Femur (tissue), 1 donor: ENCODE measurements around the gene ITPR1.

Experiments used
- DNase-seq: peaks from one replicate; pipeline ENCODE4 v3.0.0-alpha.2; 2017

Gene ITPR1

DNA sequence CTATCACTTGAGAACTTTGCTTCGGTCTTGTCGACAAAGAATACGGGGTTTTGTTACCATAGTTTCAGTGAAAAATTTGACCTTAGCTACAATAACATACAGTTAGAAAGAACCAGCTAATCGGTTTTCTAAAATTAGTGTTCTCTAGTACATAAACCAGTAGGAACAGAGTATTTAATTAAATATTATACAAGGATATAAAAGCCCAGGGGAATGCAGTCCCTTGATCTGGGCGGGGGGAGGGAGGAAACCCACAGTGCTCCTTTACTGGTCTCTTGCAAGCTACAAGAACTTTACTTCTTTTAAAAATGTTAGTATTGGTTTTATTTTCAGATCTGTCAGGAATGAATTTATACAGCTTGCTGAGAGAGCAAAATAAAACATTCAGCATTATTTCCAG is 41.8 kb downstream of the ITPR1 start:
- DNase-seq = no peak

GRCh38 chr3:4536260-4536659 is 43.1 kb downstream of the ITPR1 start:
- DNase-seq = no peak

GRCh38 chr3:4540267-4540666 is 47.1 kb downstream of the ITPR1 start:
- no peak for DNase-seq

DNA sequence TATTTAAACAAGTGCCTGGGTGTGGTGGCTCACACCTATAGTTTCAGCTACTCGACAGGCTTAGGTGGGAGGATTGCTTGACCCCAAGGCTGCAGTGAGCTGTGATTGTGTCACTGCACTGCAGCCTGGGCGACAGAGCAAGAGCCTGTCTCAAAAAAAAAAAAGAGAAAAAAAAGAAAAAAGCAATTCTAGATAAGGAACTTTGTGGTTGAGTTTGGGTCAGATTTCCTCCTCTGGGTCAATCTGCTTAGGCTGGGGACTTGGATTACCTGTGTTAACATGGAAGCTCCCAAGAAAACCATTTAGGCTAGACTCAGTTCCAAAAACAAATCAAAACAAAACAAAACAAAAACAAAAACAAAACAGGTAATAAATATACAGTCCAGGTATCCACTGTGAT is 50.0 kb downstream of the ITPR1 start:
- no peak for DNase-seq

DNA sequence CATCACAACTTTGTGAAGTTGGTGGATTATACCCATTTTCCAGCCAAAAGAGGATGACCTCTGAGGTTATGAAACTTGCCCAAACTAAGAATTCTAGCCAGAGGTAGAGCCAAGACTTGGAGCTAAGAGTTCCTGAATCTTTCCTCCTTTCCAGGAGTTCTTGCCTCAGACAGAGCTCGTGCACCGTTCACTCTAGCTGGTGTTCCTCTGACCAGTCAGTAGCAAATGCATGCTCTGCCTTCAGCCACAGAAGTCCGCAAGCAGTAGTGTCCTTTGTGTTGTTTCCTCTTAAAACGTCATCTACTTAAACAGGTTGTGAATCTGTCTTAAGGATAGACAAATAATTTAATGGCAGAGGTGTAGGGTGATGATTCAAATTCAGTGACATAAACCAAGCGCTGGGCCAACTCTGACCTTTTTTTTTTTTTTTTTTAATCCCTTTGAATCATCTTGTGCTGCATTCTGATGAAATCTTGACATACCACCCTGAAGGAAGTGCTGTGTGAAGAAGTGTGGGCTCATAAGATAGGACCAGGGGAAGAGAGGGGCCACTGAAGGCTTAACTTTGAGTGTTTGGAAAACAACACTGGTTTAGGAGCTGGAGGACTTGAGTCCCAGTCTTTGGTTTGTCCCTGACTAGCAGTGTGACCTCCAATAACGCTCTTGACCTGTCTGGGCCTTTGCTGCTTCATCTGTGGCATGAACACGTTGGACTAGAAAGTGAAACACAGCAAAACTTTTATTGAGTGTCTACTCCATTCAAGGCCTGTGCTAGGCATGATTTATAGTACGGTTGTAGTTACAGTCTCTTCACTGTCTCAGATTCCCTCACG is 53.4 kb downstream of the ITPR1 start:
- no peak for DNase-seq

DNA sequence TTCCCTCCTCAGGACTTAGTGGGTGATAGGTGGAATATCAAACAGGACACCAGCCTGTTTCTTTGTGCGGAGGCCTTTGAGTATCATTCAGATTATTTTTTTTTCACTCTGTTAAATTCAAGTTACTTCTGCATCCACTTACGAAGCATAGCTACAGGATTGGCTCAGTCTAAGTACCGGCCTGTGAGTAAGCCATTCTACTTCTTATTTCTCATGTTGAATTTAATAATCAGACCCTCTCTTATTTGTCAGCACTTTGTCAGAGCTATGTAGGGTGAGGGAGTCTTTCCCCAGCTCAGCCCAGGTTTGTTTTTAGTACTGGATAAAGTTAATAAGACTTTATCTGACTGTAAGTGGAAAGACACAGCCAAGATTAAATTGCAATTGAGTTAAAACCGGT is 54.7 kb downstream of the ITPR1 start:
- no peak for DNase-seq

- DNase-seq = no peak
Observed at GRCh38 chr3:4548356-4548755, 55.2 kb downstream of the ITPR1 start.

GRCh38 chr3:4548780-4549179 is 55.6 kb downstream of the ITPR1 start:
- no peak for DNase-seq

DNA sequence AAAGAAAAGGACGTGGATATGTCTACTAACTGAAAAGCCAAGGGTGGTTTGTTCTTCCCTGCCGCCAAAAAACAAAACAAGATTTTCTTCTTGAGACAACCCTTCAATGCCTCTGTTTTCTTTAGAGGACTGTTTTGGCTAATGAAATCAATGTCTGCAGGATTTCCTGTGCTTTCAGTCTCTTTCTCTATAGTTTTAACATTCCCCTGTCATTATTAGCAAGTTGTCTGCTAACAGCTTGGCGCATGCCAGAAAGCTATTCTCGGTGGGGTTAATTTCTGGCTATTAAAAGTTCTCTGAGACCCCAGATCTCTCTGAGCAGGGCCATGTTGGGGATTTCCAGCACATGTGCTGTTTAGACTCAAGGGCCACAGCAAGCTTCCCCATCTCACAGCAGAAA is 56.7 kb downstream of the ITPR1 start:
- no peak for DNase-seq

- DNase-seq = no peak
Observed at GRCh38 chr3:4551051-4551711, 58.0 kb downstream of the ITPR1 start.

- DNase-seq = no peak
Observed at GRCh38 chr3:4551794-4552442, 58.8 kb downstream of the ITPR1 start.

DNA sequence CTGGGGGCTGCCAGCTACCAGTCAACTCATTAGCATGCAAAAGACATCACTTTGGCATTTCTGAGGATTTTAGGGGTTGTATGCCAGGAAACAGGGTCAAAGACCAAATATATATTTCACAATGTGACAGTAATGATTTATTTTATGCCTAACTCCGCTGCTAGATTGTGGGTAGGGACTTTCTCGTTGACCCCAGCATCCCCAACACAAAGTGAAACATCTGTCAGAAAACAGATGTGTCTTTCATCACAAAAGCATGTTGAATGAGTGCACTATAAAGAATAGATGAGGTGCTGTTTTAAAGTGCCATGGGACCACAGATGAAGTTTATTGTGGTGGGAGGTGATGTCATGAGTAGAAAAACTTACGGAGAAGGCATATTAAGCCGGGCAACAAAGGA is 59.7 kb downstream of the ITPR1 start:
- no peak for DNase-seq

GRCh38 chr3:4561661-4562060 is 68.5 kb downstream of the ITPR1 start:
- DNase-seq = no peak

DNA sequence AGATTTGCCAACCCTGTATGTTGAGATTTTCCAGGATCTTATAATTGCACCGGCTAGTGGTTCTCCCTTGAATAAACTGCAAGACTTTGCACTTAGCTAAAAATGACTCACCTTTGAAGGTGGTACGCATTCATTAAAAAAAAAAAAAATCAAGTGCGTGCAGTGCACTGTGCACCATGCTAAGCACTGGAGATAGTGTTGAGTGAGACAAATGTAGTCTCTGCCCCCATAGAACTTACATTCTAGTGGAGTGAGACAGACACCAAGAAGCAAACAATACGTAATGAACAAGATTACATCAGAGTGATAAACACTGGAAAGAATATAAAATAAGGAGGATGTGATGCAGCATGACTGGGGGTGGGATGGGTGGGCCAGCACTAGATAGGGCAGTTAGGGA is 69.4 kb downstream of the ITPR1 start:
- no peak for DNase-seq

DNA sequence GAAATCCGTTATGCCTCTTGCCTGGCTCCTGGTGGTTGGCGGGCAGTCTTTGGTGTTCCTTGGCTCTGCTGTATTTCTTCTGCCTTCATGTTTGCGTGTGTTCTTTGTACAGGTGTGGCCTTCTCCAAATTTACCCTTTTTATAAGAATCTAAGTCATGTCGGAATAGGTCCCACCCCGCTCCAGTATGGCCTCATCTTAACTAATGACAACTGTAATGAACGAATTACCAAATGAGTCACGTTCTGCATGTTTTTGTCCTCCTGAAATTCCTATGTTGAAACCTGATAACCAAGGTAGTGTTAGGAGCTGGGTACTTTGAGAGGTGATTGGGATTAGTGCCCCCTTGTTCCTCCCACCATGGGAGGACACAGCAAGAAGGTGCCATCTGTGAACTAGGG is 71.1 kb downstream of the ITPR1 start:
- no peak for DNase-seq

DNA sequence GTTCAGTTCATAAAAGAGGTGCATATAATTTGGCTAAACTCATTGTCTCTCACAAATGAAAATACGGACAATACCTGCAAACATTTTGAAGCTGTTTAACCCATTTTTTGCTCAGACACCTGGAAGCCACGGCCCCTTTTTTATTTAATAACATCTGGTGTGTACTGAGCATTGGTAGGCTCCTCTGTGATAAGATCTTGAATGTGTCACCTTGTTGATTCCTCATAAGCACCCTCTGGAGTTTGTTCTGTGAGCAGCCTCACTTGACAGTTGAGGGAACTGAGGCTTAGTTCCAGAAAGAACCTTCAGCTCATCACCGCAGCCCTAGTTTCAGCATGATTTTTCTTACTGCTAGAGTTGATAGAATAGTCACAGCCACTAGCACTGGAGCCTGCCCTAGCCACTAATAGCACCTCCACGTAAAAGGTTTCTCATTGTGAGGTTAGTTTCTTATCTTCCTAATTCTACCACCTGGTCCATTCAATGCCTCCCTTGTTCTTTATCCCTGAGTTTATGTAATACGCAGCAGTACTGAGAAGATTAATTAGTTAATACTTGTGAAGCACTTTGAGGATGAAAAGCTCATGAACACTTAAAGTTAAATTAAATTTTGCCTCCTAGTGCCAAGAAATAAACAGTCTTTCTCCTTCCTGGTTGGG is 71.9 kb downstream of the ITPR1 start:
- DNase-seq = no peak

DNA sequence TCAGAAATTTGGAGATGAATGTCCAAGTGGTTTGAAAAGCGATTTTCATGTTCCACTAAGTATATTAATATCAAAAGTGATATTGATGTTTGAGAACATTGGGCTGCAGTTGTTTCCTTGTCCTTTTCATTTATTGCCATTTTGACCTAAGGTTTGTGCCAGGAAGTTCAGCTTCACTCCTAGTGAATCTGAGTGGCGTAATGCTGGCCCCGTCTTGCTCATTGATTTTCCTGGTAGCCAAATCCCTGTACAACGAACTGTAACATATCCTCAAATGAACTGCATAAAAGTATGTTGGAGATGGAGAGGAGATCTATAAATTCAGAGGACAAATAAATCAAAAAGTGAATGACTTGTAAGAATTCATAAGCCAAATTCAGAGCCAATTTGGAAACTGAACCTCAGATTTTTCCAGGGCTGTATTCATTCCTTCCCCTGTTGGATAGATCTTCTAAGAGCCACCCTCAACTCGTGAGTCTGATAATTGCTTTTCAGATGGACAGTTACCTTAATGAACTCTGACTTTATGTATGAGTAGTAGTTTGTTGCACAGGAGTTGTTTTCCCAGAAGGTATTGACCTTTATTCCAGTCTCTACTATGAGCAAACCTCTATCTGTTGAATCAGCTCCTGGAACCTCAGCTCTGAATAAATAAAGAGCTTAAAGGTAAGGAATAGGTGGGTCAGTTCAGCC is 72.8 kb downstream of the ITPR1 start:
- DNase-seq = no peak

GRCh38 chr3:4568841-4569240 is 75.7 kb downstream of the ITPR1 start:
- no peak for DNase-seq

DNA sequence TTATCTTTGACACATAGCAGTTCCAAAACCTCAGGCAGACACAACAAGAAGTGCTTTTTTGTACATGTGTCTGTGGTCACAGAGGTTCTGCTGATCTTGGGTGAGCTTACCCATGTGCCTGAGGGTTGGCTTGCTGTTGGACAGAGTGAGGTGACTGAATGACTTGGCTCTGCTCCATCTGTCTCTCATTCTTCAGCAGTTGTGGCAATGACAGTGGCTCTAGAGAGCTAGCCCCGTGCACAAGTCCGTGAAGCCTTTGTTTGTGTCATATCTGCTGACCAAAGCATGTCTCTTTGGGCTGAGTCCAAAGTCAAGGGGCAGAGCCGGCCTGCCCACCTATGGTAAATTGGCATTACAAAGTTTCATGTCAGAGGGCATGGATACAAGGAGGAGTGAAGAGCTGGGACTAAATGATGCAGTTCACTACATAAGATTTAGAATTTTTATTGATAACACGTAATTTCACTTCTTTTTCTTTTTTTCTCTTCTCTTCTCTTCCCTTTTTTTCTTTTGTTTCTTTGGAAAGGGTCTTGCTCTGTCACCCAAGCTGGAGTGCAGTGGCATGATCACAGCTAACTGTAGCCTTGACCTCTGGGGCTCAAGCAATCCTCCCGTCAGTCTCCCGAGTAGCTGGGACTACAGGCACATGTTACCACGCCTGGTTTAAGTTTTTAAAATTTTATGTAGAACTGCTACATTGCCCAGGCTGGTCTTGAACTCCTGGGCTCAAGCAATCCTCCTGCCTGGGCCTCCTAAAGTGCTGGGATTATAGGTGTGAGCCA is 77.9 kb downstream of the ITPR1 start:
- DNase-seq = no peak

DNA sequence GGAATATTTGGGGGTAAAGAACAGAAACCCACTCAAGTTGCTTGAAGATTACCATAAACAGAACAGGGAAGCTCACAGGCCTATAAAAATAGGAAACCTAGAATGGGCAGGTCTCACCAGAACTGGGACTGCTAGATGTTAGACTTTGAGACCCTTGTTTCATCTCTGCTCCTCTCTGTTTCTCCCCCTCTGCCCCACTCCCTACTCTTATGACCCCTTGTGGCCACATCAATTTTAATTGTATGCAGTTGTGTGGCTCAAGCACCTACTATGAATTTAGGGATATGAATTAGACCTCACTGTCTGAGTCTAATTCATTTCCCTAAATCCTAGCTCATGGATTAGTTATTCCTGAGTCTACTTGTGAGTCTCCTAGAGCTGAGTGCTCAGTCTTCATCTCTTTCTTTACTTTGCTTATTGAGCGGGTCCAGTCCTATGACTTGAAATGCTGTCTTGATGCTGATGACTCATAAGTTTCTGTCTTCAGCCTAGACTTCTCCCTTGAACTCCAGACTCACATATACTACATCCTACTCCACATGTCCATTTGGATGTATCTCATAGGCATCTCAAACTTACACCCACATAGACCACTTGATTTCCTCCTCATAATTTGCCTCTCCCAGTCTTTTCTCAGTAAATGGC is 78.7 kb downstream of the ITPR1 start:
- no peak for DNase-seq

GRCh38 chr3:4573153-4573552 is 80.0 kb downstream of the ITPR1 start:
- DNase-seq = no peak
